Psoas muscle (tissue), 8 donors: ENCODE measurements around the gene HS2ST1. TPM values are rescaled to one million over a fixed set of nuclear protein-coding genes. Genes with fewer than 3 reads are reported as not detected.

ENCODE experiments used
- ATAC-seq, 4 donors: fragments of 200-7000 bp; cut with Tn5 transposase; one replicate each; pipeline ENCODE4 v1.9.1; 2020; ENCODE audit warnings: moderate library complexity in 3 of 4, mild to moderate bottlenecking in 2 of 4
- DNase-seq, 2 donors: peaks; one replicate each; pipeline ENCODE4 v3.0.0-alpha.2; 2020
- H3K27ac ChIP-seq: fragments of 200-600 bp; one replicate; pipeline ENCODE4 v1.8.0; 2022
- H3K27me3 ChIP-seq, 3 donors: fragments of 200-600 bp in 1 of 3; one replicate each; pipeline versions ENCODE4 v1.6.1 to v1.8.0; 2013 to 2022; ENCODE audit warnings: low read length in 2 of 3, mild to moderate bottlenecking in 2 of 3, moderate library complexity in 1 of 3; ENCODE audit not compliant: insufficient read depth in 3 of 3
- H3K36me3 ChIP-seq, 2 donors: fragments of 200-600 bp in 1 of 2; one replicate each; pipeline versions ENCODE4 v1.6.1 to v1.8.0; 2013 to 2022; ENCODE audit warnings: low read depth in 1 of 2, mild to moderate bottlenecking in 1 of 2, moderate library complexity in 1 of 2; ENCODE audit not compliant: insufficient read depth in 1 of 2
- H3K4me1 ChIP-seq: fragments of 200-600 bp; one replicate; pipeline ENCODE4 v1.8.0; 2022
- H3K4me3 ChIP-seq: fragments of 200-600 bp; one replicate; pipeline ENCODE4 v1.8.0; 2022; ENCODE audit warnings: mild to moderate bottlenecking
- H3K9me3 ChIP-seq: fragments of 200-600 bp; one replicate; pipeline ENCODE4 v1.8.0; 2022
- WGBS, 3 donors: extraction: QIAGEN DNeasy Blood & Tissue Kit; methylation state at CpG; one replicate each; pipeline versions ENCODE4 v1.1.6 to v1.1.7; 2013; 5-methylcytosine and 5-hydroxymethylcytosine counted together
- intact Hi-C, 2 donors: fragments of 100-400 bp; cut with DNase I; formaldehyde crosslinking; loops; one replicate each; pipeline versions ENCODE4 v1.11.0 to v1.14.2; 2022
- polyA plus RNA-seq, 3 donors: library from polyadenylated mRNA; stranded (reverse); fragments of 200-250 nt; gene quantifications; one replicate each; pipeline ENCODE4 v1.2.3, GENCODE V29; 2013
- total RNA-seq, 4 donors: library from RNA; stranded (reverse); fragmentation: NEBNext Ultra II Directional in 2 of 4; extraction: Animal tissue kit (Norgen Biotek cat#: 25700) in 2 of 4; gene quantifications; one replicate each; pipeline versions ENCODE4 v1.2.1 to v1.2.4, GENCODE V29; 2021 to 2023
- TF ChIP-seq, protein P1 (sequence below): fragments of 200-600 bp; IDR thresholded peaks from one replicate; pipeline ENCODE4 v1.8.0; 2022; ENCODE audit warnings: antibody characterized with exemption
- donor health status: healthy with polysubstance abuse.
- donor health status: DM: no; HTN: no; CAD: no; lungs with moderate emphysema.
- donor health status: Bipolar disorder and iron deficiency.
- donor health status: healthy.
- donor health status: DM: yes; HTN: yes; CAD: no.
- donor health status: DM: no; HTN: no; CAD: no.
- donor health status: DM: no; HTN: no; CAD: no.
- donor health status: DM: yes; HTN: yes; CAD: no.

HS2ST1 gene
- total and polyA plus RNA-seq, 7 donors = 3.3 to 12.0 (median 8.1) TPM

GRCh38 chr1:87028576-87028975 is 114.1 kb downstream of the HS2ST1 start:
- no peak for DNase-seq
- no peak for ATAC-seq
- Histone ChIP-seq H3K36me3 (no peaks in the 10 kb centered on the region), H3K27me3 (no peaks in the 10 kb centered on the region), H3K9me3 (no peaks in the 10 kb centered on the region), H3K4me3 (no peak overlapping the region), H3K27ac (no peak overlapping the region), H3K4me1 (no peaks in the 10 kb centered on the region)
- WGBS, 3 donors = 74 to 78% (median 77%) methylated on average over 2 of the region's 2 CpGs
- TF ChIP-seq, protein P1, sequence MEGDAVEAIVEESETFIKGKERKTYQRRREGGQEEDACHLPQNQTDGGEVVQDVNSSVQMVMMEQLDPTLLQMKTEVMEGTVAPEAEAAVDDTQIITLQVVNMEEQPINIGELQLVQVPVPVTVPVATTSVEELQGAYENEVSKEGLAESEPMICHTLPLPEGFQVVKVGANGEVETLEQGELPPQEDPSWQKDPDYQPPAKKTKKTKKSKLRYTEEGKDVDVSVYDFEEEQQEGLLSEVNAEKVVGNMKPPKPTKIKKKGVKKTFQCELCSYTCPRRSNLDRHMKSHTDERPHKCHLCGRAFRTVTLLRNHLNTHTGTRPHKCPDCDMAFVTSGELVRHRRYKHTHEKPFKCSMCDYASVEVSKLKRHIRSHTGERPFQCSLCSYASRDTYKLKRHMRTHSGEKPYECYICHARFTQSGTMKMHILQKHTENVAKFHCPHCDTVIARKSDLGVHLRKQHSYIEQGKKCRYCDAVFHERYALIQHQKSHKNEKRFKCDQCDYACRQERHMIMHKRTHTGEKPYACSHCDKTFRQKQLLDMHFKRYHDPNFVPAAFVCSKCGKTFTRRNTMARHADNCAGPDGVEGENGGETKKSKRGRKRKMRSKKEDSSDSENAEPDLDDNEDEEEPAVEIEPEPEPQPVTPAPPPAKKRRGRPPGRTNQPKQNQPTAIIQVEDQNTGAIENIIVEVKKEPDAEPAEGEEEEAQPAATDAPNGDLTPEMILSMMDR = no peak
- intact Hi-C loops = no loop called here

GRCh38 chr1:87030740-87031690 is 116.6 kb downstream of the HS2ST1 start:
- WGBS, 3 donors = 76 to 83% (median 80%) methylated on average over 9 of the region's 9 CpGs

GRCh38 chr1:87034351-87034750 is 119.9 kb downstream of the HS2ST1 start:
- no peak for DNase-seq
- Histone ChIP-seq H3K4me3 (no peak overlapping the region), H3K4me1 (no peaks in the 10 kb centered on the region), H3K9me3 (no peaks in the 10 kb centered on the region), H3K27me3 (no peaks in the 10 kb centered on the region), H3K36me3 (no peaks in the 10 kb centered on the region), H3K27ac (no peak overlapping the region)
- intact Hi-C loops = no loop called here
- no peak for ATAC-seq
- TF ChIP-seq, protein P1 = no peak
- 89 to 90% (median 89%) methylated on average over 2 of the region's 2 CpGs for WGBS, 3 donors

More at GRCh38 chr1:87030740-87031690, 116.6 kb downstream of the HS2ST1 start:
- Histone ChIP-seq H3K27me3 (no peaks in the 10 kb centered on the region), H3K4me1 (no peaks in the 10 kb centered on the region), H3K9me3 (no peaks in the 10 kb centered on the region), H3K36me3 (no peaks in the 10 kb centered on the region), H3K4me3 (no peak overlapping the region), H3K27ac (no peak overlapping the region)
- DNase-seq (no peak), ATAC-seq (no peak)
- intact Hi-C loops = no loop called here
- TF ChIP-seq, protein P1 = no peak

DNA sequence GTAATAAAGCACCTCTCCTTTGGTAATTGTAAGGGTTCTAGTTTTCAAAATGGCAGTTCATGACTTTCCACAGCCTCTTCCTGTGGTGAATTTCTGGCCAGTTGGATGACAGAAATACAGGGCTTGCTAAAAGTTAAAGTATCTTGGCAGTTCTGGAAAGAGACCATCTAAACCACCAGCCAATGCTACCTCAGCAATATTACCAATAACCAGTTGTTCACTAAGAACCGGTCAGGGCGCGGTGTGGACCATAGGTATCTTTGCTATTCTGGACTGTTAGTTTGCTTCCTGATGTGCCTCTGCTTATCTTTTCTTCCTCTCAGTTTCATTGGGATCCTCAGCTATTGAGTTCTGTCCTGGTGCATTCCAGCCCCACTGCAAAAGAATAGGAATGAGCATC is 124.7 kb downstream of the HS2ST1 start:
- H3K4me1 ChIP-seq = no peaks in the 10 kb centered on the region
- DNase-seq = no peak
- H3K27ac ChIP-seq = no peak overlapping the region
- 97 to 100% (median 98%) methylated on average over 3 of the region's 3 CpGs for WGBS, 3 donors
- H3K4me3 ChIP-seq = no peak overlapping the region
- intact Hi-C loops = no loop called here
- H3K27me3 ChIP-seq = no peaks in the 10 kb centered on the region
- TF ChIP-seq, protein P1 = no peak
- no peak for ATAC-seq
- H3K36me3 ChIP-seq = no peaks in the 10 kb centered on the region
- H3K9me3 ChIP-seq = no peaks in the 10 kb centered on the region
